Measurements from ENCODE around the gene SLC27A4.

The SLC27A4 gene

DNA sequence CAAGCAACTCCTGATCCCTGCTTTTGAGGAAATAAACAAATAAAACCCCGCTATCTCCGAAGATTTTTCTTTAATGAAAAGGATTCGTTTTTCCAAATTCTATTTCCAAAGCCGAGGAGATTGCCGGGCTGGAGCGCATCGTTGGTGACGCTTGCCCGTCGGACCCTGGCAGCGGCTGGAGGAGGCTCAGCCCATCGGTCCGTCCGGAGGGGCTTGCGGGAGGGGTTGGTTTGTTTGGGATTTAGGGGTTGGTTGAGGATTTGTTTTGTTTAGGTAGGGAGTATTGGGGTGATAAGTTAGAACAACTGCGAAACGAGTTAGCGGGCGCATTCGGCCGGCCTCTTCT is 51.6 kb downstream of the SLC27A4 start:
- DNase-seq (ENCODE audit: low read depth): no peak

DNA sequence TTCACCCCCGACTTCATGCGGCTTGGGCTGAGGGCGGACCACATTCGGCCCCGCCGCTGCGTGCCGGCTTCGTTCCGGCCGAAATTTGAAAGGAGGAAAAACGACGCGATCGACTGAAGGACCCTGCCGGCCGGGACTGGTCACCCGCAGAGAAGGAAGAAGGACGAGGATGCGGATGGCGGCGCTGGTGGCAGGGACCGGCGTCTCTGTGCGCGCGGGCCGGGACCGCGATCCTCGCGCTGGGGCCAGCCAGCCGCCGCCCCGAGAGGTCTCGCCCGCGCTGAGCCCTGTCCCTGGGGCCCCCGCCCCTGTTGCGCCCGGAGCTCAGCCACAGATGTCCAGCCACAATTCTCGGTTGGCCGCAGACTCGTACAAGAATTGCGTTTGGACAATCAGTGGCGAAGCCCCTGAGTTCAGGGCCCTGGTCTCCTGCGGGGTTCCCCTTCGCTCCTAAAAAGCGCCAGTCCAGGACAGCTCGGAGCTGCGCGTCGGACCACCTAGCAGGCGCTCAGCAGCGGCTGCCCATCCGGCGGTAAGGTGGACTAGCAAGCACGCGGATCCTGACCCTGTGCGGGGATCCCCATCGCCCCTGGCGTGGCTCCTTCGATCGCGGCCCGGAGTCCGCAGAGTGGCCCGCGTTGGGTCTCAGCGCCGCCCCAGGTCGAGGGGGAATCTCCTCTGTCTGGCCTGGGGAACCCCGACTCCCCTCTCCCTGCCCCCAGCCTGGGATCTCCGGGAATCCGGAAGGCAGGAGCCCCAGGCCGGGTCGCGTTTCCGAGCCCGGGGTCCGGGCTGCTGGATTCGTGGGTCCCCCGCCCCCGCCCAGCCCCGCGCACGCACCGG is 52.2 kb downstream of the SLC27A4 start:
- no peak for DNase-seq (ENCODE audit: low read depth)

DNA sequence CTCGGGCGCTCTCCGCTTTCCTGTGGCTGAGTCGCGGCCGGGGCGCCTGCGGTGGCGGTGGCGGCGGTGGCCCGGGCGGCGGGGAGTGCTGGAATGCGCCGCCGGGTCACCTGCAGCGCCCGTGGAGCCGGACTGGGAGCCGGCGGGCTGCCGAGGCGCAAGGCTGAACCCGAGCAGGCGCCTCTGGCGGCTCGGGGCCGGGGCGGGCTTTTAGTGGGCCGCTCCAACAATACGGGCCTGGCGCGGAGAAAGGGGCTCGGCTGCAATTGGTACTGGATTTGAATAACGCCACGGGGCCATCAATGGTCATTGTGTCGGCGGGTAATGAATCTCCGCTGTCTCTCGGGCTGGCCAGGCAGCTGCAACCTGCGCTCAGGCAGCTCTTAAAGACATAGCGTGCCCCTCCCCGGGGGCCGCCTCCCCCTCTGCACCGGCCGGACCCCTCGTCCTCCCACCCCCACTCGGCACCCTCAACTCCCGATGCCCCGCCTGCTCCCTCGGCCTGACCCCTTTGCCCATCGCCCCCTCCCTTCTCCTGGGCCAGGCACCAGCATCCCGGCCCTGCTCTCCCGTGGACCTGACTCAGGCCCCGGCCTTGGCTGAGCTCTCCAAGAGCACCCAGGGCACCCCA is 52.9 kb downstream of the SLC27A4 start:
- DNase-seq (ENCODE audit: low read depth): no peak

DNA sequence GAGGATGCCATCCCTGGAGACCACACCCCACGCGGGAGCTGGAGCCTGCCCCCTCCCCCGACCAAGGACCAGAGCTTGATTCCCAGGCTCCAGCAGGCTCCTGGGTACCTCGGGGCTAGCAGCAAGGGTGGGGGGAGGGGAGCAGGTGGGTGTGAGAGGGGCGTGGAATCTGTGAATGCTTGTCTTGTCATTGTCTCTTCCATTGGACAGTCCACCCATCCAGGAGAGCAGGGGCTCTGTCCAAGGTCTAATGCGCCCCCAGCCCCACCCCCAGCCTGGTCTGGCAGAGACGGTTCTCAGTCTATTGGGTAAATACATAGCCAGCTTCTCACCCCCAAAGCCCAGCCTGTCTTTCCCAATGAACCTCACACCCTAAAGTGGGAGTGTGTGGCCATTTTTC is 53.6 kb downstream of the SLC27A4 start:
- DNase-seq (ENCODE audit: low read depth): no peak

DNA sequence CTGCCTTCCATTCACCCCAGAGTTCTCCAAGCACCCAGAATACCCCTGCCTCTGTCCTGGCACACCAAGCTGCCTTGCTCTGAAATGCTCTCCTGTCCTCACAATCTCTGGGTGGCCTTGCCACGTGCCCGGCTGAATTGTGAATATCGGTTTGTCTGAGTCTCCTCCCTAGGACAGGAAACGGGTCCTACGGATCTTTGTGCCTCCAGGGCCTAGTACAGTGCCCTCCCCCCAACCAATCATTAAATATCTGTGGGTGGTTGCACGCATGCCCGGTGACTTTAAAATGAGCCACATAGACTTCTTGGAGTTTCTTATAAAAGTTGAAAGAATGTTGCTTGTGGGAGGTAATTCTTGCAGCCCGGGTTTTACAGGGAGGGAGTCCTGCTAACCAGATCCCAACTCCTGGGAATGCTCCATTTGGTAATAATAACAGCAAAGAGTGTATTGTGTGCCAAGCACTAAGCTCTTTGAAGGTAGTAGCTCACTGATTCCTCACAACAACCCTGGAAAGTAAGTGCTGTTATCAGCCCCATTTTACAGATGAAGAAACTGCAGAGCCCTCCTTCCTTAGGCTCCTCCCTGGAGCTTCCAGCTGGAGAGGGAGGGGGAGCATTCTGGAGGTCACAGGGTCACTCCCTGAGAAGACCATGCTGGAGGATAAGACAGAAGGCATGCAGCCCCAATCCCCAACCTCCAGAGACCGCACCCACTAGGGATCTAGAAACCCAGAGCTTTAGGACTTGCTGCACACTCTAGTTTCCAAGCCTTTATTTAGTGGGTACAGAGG is 54.2 kb downstream of the SLC27A4 start:
- no peak for DNase-seq (ENCODE audit: low read depth)

DNA sequence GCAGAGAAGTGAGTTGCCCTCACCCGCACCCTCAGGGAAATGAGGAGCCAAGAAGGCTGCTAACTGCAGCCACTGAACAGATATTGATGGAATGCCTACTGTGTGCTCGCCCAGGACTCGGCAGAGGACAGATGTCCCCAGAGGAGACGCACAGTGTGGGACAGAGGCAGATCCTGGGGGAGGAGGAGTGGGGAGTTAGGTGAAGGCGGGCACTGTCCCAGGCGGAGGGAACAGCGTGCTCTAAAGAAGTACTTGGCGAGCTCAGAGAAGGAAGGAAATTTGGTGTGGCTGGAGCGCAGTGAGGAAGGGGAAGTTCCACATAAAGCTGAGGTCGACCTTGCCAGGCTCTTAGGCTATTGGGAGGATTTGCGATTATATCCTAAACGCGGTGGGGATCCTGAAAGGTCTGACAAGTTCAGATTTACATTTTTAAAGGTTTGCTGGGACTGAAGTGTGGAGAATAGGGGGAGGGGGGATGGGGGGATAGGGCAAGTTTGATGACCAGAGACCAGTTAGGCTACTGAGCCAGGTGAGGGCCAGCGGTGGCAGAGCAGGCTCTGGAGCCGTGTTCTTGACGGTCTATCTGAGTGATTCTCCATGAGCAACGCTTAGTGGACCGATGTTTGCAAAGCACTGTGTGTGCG is 56.8 kb downstream of the SLC27A4 start:
- DNase-seq (ENCODE audit: low read depth): no peak

DNA sequence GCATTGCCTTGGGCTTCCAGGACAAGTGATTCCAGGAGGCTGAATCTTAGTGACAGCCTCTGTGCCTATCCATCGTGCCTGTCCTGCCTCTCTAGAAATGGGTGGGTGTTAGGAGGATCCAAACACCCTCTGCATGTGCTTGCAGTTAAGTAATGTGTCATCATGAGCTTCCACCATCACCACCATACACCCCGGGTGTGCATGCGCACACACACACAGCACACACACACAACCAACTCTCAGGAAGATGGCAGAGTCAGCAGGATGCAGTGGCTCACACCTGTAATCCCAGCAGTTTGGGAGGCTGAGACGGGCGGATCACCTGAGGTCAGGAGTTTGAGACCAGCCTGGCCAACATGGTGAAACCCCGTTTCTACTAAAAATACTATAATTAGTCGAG is 57.5 kb downstream of the SLC27A4 start:
- no peak for DNase-seq (ENCODE audit: low read depth)

DNA sequence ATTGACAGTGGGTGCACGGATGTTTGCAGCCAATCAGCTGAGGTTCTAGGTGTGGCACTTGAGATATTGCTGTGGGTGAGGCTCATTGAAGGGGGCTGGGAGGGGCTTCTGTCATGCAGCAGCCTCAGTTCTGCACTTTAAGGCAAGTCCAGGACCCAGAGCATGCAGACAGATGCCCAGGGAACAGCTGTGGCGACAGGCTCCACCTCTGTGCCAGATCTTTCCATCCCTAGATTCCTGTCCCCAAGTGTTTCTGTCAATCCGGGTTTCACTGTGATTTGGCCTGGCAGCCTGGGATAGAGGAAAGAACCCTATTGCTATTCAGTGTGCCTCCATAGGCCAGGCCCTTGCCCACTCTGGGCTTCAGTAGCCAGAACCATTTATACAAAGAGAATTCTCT is 59.5 kb downstream of the SLC27A4 start:
- no peak for DNase-seq (ENCODE audit: low read depth)

DNA sequence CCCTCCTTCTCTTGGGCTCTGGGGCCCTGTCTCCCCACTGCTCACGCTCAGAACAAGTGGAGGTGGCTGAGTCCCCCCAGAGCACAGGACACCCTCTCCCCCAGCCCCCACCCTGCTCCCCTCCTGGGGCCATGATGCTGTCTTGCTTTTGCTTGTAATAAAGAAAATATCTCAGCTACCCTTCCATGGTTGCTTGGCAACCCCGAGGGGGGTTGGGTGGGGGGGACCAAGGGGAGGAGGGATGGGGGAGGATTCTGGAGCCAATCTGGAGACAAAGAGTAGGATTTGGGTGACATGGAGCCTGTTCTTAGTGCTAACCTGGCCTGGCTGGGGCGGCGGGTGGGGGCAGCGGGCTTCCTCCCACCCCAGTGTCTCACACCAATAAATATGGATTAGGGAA is 64.2 kb downstream of the SLC27A4 start:
- no peak for DNase-seq (ENCODE audit: low read depth)

DNA sequence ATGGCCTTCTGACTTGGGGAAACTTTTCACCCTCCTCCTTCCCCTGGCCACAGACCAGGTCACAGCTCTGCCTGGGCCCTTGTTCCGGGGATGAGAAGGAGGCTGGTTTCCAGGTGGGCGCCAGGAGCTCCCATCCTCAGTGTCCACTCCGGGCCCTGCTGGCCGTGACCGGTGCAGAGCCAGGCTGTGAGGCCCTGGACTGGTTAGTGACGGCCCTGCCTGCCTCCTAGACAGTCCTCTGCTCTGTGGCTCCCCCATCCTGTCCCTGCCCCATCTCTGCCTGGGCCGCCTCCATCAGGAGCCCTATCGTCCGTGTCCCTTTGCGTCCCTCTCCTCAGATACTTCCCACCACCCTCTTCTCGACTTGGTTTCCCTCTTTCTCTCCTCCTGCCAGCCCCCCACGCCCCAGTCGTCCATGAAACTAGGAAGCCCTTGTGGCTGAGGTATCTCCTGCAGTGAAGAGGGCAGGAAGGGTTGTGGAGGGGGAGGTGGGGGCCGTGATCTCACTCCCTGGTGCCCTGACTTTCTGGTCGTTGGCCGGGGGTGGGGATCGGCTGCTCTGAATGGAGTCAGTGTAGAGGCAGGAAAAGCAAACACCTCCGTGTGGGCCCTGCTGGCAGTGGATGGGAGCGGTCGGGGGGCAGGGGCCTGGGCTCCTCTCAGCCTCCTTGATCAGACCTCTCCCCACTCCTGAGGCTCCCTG is 64.9 kb downstream of the SLC27A4 start:
- no peak for DNase-seq (ENCODE audit: low read depth)

DNA sequence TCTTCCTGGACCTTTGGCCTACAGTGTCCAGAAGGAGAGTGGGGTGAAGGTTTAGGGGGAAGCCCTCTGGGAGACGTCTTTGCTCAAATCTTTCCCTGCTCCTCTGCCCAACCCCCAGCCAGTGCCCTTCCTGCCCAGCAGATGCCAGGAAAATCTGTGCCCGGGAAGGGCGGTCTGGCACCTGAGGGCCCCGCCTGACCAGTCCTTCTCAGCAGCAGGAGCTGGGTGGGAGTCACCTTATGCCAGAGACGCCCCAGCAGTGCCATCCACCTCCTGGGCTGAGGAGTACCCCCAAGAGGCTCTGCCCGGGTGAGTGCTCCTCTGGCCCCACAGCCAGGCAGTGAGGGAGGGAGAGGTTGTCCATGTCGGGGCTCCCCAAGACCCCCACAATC is 65.4 kb downstream of the SLC27A4 start:
- DNase-seq (ENCODE audit: low read depth): no peak

DNA sequence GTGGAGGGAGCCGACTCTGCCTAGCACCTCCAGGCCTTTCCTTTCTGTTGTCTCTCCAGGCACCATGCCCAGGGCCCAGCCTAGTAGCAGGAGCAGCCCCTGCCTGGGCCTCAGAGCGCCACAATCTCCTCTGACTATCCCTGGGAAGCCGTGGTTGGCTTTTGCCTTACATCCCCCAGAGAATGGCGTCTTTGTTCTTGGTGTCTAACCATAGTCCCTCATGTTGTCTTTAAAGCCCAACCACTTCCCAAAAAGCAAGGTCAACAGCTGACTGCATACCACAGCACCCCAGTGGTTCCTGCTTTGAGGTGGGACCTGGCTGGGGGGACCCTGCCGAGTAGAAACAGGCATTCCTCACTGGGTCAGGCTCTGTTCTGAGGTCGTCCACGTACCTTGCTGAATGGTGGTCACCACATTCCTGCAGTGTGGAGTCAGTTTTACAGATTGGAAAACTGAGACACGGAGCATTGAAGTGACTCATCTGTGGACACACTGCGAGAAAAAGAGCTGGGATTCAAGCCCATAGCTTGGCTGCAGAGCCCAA is 66.6 kb downstream of the SLC27A4 start:
- no peak for DNase-seq (ENCODE audit: low read depth)

DNA sequence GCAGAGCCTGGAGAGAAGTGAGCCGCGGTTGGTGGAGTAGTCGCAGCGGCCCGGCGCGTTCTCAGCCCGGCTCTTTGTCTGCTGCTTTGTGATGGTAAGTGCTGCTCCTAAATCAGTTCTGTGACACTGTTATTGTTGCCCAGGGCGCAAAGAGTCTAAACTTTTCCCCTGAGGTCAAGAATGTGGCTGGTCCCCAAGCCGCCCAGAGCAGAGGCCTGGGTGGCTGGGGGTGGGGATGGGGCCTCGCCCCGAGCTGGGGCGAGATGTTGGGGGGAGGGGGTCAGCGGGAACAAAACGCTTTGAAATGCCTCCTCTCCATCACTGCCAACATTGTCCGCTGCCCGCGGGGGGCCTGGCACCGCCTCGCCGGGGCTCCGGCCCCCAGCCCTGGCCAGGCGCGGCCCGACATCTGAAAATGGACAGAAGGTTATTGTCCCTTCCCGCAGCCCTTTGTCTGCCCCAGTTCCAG is 68.7 kb downstream of the SLC27A4 start:
- DNase-seq (ENCODE audit: low read depth): no peak

DNA sequence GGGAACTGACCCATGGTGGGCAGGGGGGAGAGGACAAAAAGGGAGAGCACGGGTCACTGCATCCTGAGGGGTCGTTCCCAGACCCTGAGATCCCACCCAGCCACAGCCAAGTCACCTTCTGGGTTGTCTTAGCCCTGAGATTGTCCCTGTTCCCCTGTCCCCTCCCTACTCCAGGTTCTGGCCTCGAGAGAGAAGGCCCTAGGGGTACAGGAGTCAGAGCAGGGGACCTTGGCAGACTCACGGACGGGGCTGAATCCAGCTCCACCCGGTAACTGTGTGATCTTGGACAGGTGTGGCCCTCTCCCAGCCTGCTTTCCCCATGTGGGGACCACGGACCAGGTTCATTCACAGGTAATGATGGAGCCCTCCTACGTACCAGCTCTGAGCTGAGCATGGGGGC is 69.1 kb downstream of the SLC27A4 start:
- DNase-seq (ENCODE audit: low read depth): no peak

DNA sequence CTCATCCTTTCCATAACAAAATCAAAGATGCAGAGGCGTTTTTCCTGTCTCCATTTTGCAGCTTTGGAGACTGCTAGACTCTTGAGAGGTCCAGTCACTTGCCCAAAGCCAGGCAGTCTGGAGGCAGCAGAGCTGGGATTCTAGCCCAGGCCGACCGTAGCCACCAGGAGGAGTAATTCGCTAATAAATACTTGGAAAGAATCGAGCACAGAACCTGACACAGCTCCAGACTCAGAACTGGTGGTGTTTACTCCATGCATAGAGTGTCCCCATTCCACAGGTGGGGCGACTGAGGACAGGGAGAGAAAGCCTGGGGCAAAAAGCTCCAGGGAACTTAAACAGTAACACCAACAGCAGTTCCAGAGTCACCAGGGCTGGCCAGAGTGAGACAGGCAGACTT is 69.7 kb downstream of the SLC27A4 start:
- DNase-seq (ENCODE audit: low read depth): no peak

Data from GM04504 (cell line).